CMK (cell line): ENCODE measurements around the gene REV3L.
"Not testable (repeated sequence)": the region's sequence is repeated elsewhere in the genome, so short reads cannot be mapped to it uniquely, and the experiment has no call there.

Experiments
- DNase-seq: peaks from one replicate; pipeline ENCODE4 v3.0.0-alpha.2; 2010; ENCODE audit warnings: low read depth

Gene REV3L

GRCh38 chr6:111494951-111495635 lies 12.1 kb upstream of the REV3L start:
- DNase-seq = no peak

- DNase-seq = no peak
These were observed 9.5 kb upstream of the REV3L start for GRCh38 chr6:111492499-111492898.

GRCh38 chr6:111490067-111490466 lies 7.0 kb upstream of the REV3L start:
- no peak for DNase-seq

- DNase-seq = no peak
These were observed 4.6 kb upstream of the REV3L start for GRCh38 chr6:111487661-111488060.

GRCh38 chr6:111486921-111487320 lies 3.9 kb upstream of the REV3L start:
- no peak for DNase-seq

- DNase-seq = no peak
These were observed 3.5 kb upstream of the REV3L start for GRCh38 chr6:111486475-111486874.

GRCh38 chr6:111485342-111485741 lies 2.3 kb upstream of the REV3L start:
- no peak for DNase-seq

GRCh38 chr6:111484633-111484930 lies 1.6 kb upstream of the REV3L start:
- no peak for DNase-seq

- DNase-seq = peak; percentile 77
These were observed 966 bp upstream of the REV3L start for GRCh38 chr6:111483736-111484632.

GRCh38 chr6:111482188-111482958 lies 645 bp downstream of the REV3L start:
- peak; percentile 39 for DNase-seq

- no peak for DNase-seq
These were observed 1.2 kb downstream of the REV3L start for GRCh38 chr6:111481836-111482187.

GRCh38 chr6:111480988-111481822 lies 1.8 kb downstream of the REV3L start:
- DNase-seq = no peak

- DNase-seq = no peak
These were observed 4.3 kb downstream of the REV3L start for GRCh38 chr6:111478749-111479148.

- no peak for DNase-seq
These were observed 4.9 kb downstream of the REV3L start for GRCh38 chr6:111478064-111478476.

- no peak for DNase-seq
These were observed 5.5 kb downstream of the REV3L start for GRCh38 chr6:111477481-111477938.

- not testable (repeated sequence) for DNase-seq
These were observed 7.0 kb downstream of the REV3L start for GRCh38 chr6:111476061-111476460.

- DNase-seq = no peak
These were observed 8.2 kb downstream of the REV3L start for GRCh38 chr6:111474771-111475170.

GRCh38 chr6:111474106-111474505 lies 8.9 kb downstream of the REV3L start:
- no peak for DNase-seq

GRCh38 chr6:111472933-111473435 lies 10.0 kb downstream of the REV3L start:
- DNase-seq = no peak

- DNase-seq = no peak
These were observed 11.1 kb downstream of the REV3L start for GRCh38 chr6:111471958-111472357.

GRCh38 chr6:111471533-111471932 lies 11.5 kb downstream of the REV3L start:
- no peak for DNase-seq

- no peak for DNase-seq
These were observed 12.0 kb downstream of the REV3L start for GRCh38 chr6:111470991-111471390.
